ES-I3 (cell line): Measurements from ENCODE around the gene NEK7.
A peak's percentile ranks its signal among the peaks of the same experiment; 100 is the strongest.

Experiments used
- H3K36me3 ChIP-seq: 2 replicates; pipeline ENCODE4 v1.6.1; 2013; ENCODE audit warnings: mild to moderate bottlenecking, low read length, control low read depth, moderate library complexity; ENCODE audit not compliant: insufficient read depth
- H3K4me1 ChIP-seq: 2 replicates; pipeline ENCODE4 v1.6.1; 2013; ENCODE audit warnings: mild to moderate bottlenecking, control low read depth, low read length; ENCODE audit not compliant: insufficient read depth
- H3K9ac ChIP-seq: 2 replicates; pipeline ENCODE4 v1.6.1; 2013; ENCODE audit warnings: low read depth, mild to moderate bottlenecking, low read length, moderate library complexity
- H3K9me3 ChIP-seq: 2 replicates; pipeline ENCODE4 v1.6.1; 2013; ENCODE audit warnings: mild to moderate bottlenecking, low read length, moderate library complexity; ENCODE audit not compliant: control insufficient read depth, insufficient read depth

Gene NEK7

DNA sequence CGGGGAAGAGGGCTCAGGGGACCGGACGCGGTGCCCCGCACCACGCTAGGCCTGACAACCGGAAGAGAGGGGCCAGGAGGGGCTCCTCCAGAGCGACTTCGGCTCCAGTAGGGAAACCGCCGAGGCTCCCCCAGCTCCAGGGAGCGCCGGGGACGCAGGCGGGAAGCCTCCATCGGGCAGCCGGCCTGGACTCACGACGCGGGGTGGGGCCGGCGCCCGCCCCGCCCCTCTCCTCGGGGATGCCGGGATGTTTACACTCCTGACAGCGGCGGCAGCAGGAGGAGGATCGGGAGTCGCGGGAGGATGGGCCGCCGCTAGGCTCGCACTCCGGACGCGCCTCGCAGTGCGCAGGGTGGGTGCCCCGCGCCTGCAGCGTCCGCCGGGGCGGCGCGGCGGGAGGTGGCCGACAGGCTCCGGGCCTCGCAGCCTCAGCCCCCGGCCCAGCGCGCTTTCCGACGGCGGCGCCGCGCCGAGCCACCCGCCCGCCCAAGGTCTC, at the start of gene NEK7:
TSS of gene NEK7 (plus strand) at position 254 of the 496 bp plus-strand sequence. CDS start 75,583 bp downstream, outside the sequence.
- Histone ChIP-seq H3K9me3 (no peaks in the 10 kb centered on the region), H3K9ac (peak within 1 kb of the TSS; percentile 68), H3K36me3 (no peaks in the 10 kb centered on the region), H3K4me1 (peaks cover 5% of the 10 kb centered on the region; the same call in 1 of the 2 replicates)

DNA sequence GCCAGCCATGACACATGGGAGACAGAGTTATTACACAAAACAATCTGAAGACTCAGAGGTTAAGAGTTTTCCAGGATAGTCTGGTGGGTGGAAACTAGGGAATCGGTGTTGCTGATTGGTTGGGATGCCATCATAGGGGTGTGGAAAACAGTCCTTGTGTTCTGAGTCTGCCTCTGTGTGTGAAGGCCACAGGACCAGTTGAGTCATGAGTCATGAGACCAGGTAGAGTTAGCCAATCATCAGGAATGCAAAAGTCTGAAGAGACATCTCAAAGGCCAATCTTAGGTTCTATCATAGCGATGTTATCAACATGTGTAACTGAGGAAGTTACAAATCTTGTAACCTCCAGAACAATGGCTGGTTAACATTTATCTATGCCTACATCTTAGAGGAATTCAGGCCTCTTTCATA, 49.7 kb upstream of the NEK7 start:
- H3K9me3 ChIP-seq, result no peaks in the 10 kb centered on the region
- H3K36me3 ChIP-seq, result no peaks in the 10 kb centered on the region
- no peaks in the 10 kb centered on the region for H3K4me1 ChIP-seq
- H3K9ac ChIP-seq, result no peak overlapping the region

DNA sequence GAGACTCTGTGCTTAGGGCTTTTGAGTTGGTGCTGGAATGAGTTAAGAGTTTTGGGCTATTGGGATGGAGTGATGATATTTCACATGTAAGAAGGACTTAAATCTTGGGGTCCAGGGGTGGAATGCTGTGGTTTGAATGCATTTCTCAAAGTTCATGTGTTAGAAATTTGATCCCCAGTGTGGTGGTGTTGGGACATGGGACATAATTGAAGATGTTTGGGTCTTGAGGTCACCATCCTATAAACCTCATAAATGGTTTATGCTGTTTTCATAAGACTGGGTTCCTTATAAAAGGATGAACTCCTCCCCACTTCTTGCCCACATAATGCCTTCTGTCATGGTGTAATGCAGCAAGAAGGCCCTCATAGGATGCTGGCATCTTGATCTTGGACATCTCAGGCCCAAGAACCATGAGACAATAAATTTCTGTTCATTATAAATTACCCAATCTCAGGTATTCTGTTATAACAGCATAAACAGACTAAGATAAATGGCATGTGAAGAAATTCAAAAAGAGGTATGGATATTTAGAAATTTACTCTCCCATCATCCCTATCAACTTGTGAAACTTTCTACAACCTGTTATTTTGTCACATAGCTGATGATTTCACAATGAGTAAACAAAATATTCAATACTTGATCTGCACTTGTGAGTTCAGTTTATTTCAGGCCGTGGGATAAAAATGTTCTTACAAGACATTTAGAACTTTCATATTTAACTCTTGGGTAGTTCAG, 48.0 kb upstream of the NEK7 start:
- Histone ChIP-seq H3K4me1 (no peaks in the 10 kb centered on the region), H3K9me3 (no peaks in the 10 kb centered on the region), H3K36me3 (no peaks in the 10 kb centered on the region), H3K9ac (no peak overlapping the region)

DNA sequence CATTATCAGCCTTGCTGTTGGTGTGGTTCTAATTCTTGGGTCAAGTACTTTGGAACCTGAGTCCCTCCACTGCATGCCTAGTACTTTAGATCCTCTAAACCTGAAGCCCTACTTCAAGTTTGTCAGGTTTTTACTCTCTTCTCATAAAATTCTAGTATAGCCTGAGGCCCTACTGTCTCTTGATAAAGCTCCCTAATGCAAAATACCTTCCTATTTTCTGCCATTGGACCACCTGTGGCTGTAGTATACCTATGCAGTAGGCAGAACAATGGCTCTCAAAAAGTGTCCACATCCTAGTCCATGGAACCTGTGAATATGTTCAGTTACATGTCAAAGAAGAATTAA, 47.5 kb upstream of the NEK7 start:
- no peaks in the 10 kb centered on the region for H3K4me1 ChIP-seq
- no peaks in the 10 kb centered on the region for H3K36me3 ChIP-seq
- H3K9ac ChIP-seq, result no peak overlapping the region
- no peaks in the 10 kb centered on the region for H3K9me3 ChIP-seq

DNA sequence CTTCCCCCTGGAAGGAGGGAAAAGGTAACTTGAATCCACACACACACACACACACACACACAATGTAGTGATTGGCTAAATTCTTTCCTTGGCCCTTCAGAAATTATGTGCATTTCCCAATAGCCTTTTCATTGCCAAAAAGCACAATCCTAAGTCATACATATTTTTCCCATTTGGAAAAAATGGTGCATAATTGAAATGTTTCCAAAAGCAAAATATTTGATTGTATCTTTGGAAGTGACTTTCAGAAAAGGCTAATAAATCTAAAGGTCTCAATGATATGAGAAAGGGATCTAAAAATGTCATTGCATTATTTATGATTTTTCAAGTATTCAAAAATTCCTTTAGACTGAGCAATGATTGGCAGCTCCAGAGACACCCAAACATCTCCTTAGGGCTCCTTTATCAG, 43.5 kb upstream of the NEK7 start:
- Histone ChIP-seq H3K9me3 (no peaks in the 10 kb centered on the region), H3K36me3 (no peaks in the 10 kb centered on the region), H3K9ac (no peak overlapping the region), H3K4me1 (no peaks in the 10 kb centered on the region)

DNA sequence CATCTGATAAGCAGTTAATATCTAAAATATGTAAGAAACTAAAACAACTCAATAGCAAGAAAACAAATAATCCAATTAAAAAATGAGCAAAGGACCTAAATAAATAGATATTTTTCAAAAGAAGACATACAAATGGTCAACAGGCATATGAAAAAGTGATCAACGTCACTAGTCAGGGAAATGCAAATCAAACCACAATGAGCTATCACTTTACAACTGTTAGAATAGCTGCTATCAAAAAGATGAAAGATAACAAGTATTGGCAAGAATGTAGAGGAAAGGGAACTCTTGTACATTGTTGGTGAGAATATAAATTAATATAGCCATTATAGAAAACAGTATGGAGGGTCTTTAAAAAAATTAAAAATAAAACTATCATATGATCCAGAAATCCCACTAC, 40.7 kb upstream of the NEK7 start:
- no peaks in the 10 kb centered on the region for H3K9me3 ChIP-seq
- no peak overlapping the region for H3K9ac ChIP-seq
- no peaks in the 10 kb centered on the region for H3K4me1 ChIP-seq
- no peaks in the 10 kb centered on the region for H3K36me3 ChIP-seq

DNA sequence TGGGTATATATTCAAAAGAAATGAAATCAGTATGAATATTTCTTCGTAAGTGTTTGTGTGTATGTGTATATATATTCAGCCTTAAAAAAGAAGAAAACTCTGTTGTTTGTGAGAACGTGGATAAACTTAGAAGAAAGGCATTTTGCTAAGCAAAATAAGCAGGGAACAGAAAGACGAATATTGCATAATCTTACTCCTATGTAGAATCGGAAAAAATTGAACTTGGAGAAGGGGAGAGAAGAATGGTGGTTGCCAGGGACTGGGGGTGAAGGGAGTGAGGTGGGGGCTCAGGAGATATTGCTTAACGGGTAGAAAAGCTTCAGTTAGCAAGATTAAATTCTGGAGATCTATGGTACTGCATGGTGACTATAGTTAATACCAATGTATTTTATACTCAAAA, 40.3 kb upstream of the NEK7 start:
- no peaks in the 10 kb centered on the region for H3K4me1 ChIP-seq
- no peaks in the 10 kb centered on the region for H3K9me3 ChIP-seq

DNA sequence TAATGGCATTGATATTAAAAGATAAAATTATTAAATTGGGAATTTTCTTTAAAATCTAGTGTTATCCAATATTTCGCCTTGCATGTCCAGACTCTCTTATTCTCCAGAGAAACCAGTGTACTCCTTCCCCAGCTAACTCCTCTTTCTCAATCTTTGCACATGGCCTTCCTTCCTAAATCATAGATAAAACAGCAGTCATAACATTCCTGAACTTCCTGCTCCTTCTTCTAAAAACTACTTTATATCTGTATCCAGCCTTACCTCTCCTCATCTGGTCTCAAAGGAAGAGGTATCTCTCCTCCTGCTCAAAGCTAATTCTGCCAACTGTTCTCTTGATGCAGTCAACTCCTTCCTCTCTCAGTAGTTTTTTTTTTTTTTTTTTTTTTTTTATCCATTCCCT, 39.5 kb upstream of the NEK7 start:
- Histone ChIP-seq H3K36me3 (no peaks in the 10 kb centered on the region), H3K4me1 (no peaks in the 10 kb centered on the region), H3K9me3 (no peaks in the 10 kb centered on the region), H3K9ac (no peak overlapping the region)

More for the DNA sequence above, 40.3 kb upstream of the NEK7 start:
- Histone ChIP-seq H3K9ac (no peak overlapping the region), H3K36me3 (no peaks in the 10 kb centered on the region)

DNA sequence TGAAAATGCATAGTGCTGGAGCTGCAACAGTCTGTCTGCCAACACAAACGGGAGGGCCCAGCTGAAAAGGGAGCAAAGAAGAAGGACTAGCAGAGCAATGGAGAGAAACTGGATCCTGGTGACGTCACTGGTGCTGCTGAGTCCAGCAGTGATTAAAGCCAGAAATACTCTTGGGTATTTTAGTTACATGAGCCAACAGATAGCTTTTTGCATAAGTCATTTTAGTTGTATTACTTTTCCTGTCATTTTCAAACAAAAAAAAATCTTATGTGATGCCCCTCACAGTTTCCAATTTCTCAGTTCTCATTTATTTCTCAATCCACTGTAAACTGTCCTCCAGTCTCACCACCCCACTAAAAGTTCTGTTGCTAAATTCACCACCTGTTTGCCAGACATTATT, 38.7 kb upstream of the NEK7 start:
- no peaks in the 10 kb centered on the region for H3K4me1 ChIP-seq
- no peaks in the 10 kb centered on the region for H3K36me3 ChIP-seq
- no peaks in the 10 kb centered on the region for H3K9me3 ChIP-seq
- no peak overlapping the region for H3K9ac ChIP-seq

DNA sequence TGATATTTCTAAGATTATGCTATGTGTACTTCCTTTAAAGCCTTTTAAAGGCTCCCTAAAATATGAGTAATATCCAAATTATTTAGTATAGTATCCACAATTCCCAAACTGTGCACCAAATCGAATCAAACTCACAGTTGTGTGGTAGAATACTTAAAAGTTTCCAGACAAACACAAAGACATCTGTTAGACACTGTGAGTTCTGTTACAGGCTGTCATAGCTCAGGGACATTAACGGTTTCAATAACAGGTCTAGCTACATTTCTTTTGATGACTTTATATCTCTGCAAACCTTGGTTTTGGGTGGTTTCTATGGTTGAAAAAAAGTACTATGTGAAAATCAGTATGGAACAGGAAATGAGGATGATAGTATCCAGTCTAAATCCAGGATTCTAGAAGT, 36.9 kb upstream of the NEK7 start:
- Histone ChIP-seq H3K9ac (no peak overlapping the region), H3K4me1 (no peaks in the 10 kb centered on the region), H3K36me3 (no peaks in the 10 kb centered on the region)

DNA sequence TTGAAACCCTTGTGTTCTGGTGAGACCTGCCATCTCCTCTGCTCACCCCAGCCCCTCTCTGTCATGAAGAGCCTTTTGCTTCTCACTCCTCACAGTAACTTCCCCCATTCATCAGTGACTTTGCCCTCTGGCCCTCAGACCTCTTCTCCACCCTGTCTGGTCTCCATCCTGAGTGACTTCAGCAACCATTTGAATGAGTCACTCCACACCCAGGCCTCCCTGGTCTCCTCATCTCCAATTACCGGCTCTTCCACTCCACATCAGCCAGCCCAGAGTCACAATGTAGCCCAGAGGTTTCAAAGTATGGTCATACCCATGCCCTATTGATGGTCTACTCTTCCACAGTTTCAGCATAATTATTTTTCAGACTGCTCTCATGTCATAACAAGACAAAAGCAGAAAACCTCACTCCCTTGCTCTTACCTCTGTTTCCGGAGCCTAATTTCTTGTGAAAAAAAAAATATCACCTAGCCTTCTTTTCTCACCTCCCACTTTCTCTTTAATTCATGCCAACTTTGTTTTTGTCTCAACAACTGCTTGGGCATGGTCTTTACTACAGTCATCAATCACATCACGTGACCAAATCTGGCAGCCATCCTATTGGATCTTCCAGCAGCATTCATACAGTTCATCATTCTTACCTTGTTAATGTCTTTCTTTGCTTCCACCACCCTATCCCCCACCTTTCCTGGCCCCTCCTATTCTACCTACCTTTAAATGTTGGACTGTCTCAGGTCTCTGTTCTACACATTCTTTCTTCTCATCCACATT, 35.6 kb upstream of the NEK7 start:
- H3K4me1 ChIP-seq, result no peaks in the 10 kb centered on the region
- H3K36me3 ChIP-seq, result no peaks in the 10 kb centered on the region
- H3K9me3 ChIP-seq, result no peaks in the 10 kb centered on the region
- no peak overlapping the region for H3K9ac ChIP-seq

More for the DNA sequence above, 36.9 kb upstream of the NEK7 start:
- H3K9me3 ChIP-seq, result no peaks in the 10 kb centered on the region

DNA sequence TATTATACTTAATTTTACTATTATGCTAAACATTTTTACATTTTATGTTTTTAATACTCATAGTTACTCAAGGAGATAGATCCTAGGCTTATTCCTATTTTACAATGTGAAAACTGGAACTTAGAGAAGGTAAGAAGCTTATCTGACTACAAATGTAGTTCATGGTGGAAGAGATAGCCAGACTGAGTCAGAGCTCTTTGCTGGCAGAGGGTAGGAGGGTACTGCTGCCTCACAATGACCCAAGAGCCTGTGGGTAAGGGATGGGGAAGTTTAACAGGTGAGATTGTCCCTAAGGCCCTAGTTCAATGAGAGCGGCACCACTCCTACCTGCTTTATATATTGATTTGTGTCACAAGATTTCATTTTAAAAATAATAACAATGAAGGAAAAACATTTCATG, 34.1 kb upstream of the NEK7 start:
- H3K4me1 ChIP-seq, result no peaks in the 10 kb centered on the region
- no peaks in the 10 kb centered on the region for H3K36me3 ChIP-seq
- H3K9me3 ChIP-seq, result no peaks in the 10 kb centered on the region
- H3K9ac ChIP-seq, result no peak overlapping the region

DNA sequence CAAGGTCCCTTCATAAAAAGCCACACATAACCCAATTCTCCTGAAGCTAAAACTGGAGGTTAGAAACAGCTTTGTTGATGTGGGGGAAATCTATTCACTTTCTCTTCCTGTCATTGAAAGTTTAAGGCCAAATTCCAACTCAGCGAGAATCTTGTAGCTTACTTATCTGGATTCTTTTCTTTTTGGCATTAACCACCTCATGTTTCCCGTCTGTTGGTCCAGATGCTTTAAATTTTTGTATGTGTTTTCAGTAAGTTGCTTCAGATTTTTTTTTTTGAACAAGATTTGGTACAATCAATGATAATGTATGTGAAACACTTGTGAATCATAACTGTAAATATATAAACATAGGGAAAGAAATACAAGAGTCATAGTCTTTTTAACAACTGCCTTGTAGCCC, 33.7 kb upstream of the NEK7 start:
- Histone ChIP-seq H3K4me1 (no peaks in the 10 kb centered on the region), H3K9me3 (no peaks in the 10 kb centered on the region), H3K36me3 (no peaks in the 10 kb centered on the region), H3K9ac (no peak overlapping the region)

DNA sequence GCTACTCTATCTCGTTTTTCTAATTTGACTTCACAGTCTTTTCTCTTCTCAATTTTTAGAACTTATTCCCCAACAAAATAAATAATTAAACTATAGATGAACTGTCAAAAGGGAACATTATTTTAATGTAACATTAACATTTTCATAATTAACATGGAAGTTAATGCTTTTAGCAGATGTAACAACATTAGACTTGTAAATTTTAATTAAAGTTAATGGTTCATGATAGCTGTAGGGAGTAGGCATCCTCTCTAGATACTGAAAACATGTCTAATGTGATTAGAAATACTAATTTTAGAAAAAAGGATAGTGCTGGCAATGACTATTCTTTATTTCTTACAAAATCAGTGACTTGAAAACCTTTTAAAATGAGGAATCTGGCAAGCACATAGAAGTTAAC, 32.1 kb upstream of the NEK7 start:
- Histone ChIP-seq H3K36me3 (no peaks in the 10 kb centered on the region), H3K9ac (no peak overlapping the region), H3K9me3 (no peaks in the 10 kb centered on the region), H3K4me1 (no peaks in the 10 kb centered on the region)
